Esophagus muscularis mucosa (tissue), 4 donors: ENCODE measurements around the gene ZNF10. TPM values are rescaled to one million over a fixed set of nuclear protein-coding genes. Genes with fewer than 3 reads are reported as not detected.
A peak's percentile ranks its signal among the peaks of the same experiment; 100 is the strongest.

ENCODE experiments used
- DNase-seq: peaks from one replicate; pipeline ENCODE4 v3.0.0-alpha.2; 2017; ENCODE audit errors: extremely low spot score
- H3K27ac ChIP-seq, 4 donors: fragments of 200-600 bp; sonication (generic); replicated peaks in 1 of 4; 1 replicate in 3 of 4; 2 replicates in 1 of 4; pipeline ENCODE4 v1.5.1; 2016 to 2019; ENCODE audit warnings: mild to moderate bottlenecking in 1 of 4
- H3K27me3 ChIP-seq, 4 donors: fragments of 200-600 bp; sonication (generic); one replicate each; pipeline versions ENCODE4 v1.5.1 to v1.6.0; 2016 to 2019
- H3K36me3 ChIP-seq, 4 donors: fragments of 200-600 bp; sonication (generic); one replicate each; pipeline ENCODE4 v1.5.1; 2016 to 2019
- H3K4me1 ChIP-seq, 4 donors: fragments of 200-600 bp; sonication (generic); one replicate each; pipeline ENCODE4 v1.5.1; 2016 to 2019
- H3K4me3 ChIP-seq, 4 donors: fragments of 200-600 bp; sonication (generic); 1 replicate in 2 of 4; 2 replicates in 2 of 4; pipeline ENCODE4 v1.5.1; 2016 to 2019; ENCODE audit warnings: mild to moderate bottlenecking in 4 of 4, moderate library complexity in 1 of 4
- H3K9me3 ChIP-seq, 4 donors: fragments of 200-600 bp; sonication (generic); 1 replicate in 3 of 4; 2 replicates in 1 of 4; pipeline ENCODE4 v1.5.1; 2016 to 2019
- EP300 ChIP-seq: sonication (generic); formaldehyde crosslinking; IDR thresholded peaks from one replicate; pipeline ENCODE4 v1.6.1; 2017; ENCODE audit warnings: antibody characterized with exemption
- POLR2A ChIP-seq: fragments of 450-650 bp; IDR thresholded peaks from one replicate; pipeline ENCODE4 v1.6.1; 2017; ENCODE audit warnings: antibody characterized with exemption, moderate library complexity, mild to moderate bottlenecking, low read depth
- POLR2AphosphoS5 ChIP-seq, 2 donors: sonication (generic); formaldehyde crosslinking; IDR thresholded peaks; one replicate each; pipeline ENCODE4 v1.6.1; 2017; ENCODE audit warnings: antibody characterized with exemption in 2 of 2
- WGBS: methylation state at CpG from one replicate; pipeline ENCODE4 v1.1.5; 2018; 5-methylcytosine and 5-hydroxymethylcytosine counted together
- intact Hi-C: fragments of 100-400 bp; cut with DNase I; formaldehyde crosslinking; loops from one replicate; pipeline ENCODE4 v1.15.1; 2023
- total RNA-seq, 4 donors: library from RNA; depleted of rRNA; stranded (reverse); fragments of >200 nt; gene quantifications; one replicate each; pipeline versions ENCODE4 v1.1.0 to v1.2.1, GENCODE V29; 2016
- TF ChIP-seq, protein P1 (sequence below), 3 experiments: fragments of 200-600 bp in 2 of 3; fragments of 450-650 bp in 1 of 3; sonication (generic) in 2 of 3; IDR thresholded peaks; one replicate each; pipeline ENCODE4 v1.5.1; 2017 to 2019; ENCODE audit warnings: antibody characterized with exemption in 3 of 3, mild to moderate bottlenecking in 2 of 3, moderate library complexity in 1 of 3

Gene ZNF10
- total RNA-seq, 4 donors from 2014 or later: 3.4 to 15.4 (median 9.7) TPM

DNA sequence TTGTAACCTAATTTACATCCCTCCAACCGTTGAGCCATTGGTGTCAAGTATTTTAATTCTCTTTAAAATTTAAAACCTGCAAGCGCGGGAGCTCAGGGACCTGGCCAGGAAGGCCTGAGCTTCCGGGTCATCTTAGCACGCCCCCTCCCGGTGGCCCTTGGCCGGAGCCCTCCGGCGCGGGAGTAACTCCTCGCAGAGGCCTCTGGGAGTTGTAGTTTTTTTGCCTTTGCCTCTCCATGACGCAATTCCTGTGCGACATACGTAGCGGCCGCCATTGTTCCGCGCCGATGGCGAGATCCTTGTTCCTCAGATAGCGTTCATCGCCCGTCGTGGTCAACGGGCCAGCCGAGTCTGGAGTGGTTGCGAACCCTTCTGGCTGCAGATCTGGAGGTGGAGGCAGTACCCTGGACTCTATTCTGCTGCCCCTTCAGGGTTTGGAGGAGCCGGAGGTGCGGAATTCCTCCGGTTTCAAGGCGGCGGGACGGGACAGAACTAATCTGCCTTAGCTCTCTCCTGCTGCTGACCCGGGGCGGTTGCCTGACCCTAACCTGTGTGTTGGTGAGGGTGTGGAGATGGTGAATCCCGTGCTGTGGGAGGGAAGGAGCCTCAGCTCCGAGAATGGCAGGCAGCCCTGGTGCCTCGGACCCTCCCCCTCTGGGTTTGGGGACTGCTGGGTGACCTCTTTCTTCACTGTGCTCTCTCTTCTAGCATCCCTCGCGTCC is 51.0 kb downstream of the ZNF10 start, which contains the start of gene ZNF268:
Gene ZNF268 (plus strand): TSS at position 258 of the 722 bp plus-strand sequence. CDS start 503 bp downstream, outside the sequence.
- Histone ChIP-seq H3K4me1 (peaks cover 11 to 14% (median 14%) of the 10 kb centered on the region in 4 donors), H3K9me3 (peaks cover 0 to 58% (median 23%) of the 10 kb centered on the region in 4 donors), H3K4me3 (peak within 1 kb of the TSS; percentile 87 to 96 (median 92)), H3K27ac (peak within 1 kb of the TSS; percentile 75 to 83 (median 81)), H3K36me3 (peaks cover 18 to 38% (median 35%) of the 10 kb centered on the region in 4 donors), H3K27me3 (no peaks in the 10 kb centered on the region)
- intact Hi-C loops: no loop called here
- peak; percentile 86 to 96 for TF ChIP-seq POLR2AphosphoS5 (IDR thresholded peaks at IDR 0.05)
- TF ChIP-seq, protein P1, sequence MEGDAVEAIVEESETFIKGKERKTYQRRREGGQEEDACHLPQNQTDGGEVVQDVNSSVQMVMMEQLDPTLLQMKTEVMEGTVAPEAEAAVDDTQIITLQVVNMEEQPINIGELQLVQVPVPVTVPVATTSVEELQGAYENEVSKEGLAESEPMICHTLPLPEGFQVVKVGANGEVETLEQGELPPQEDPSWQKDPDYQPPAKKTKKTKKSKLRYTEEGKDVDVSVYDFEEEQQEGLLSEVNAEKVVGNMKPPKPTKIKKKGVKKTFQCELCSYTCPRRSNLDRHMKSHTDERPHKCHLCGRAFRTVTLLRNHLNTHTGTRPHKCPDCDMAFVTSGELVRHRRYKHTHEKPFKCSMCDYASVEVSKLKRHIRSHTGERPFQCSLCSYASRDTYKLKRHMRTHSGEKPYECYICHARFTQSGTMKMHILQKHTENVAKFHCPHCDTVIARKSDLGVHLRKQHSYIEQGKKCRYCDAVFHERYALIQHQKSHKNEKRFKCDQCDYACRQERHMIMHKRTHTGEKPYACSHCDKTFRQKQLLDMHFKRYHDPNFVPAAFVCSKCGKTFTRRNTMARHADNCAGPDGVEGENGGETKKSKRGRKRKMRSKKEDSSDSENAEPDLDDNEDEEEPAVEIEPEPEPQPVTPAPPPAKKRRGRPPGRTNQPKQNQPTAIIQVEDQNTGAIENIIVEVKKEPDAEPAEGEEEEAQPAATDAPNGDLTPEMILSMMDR (IDR thresholded peaks at IDR 0.05): peak; percentile 81 to 88 (median 87)
- TF ChIP-seq EP300: no peak
- peak; percentile 97 for DNase-seq
- 4% methylated on average over 39 of the region's 40 CpGs for WGBS

DNA sequence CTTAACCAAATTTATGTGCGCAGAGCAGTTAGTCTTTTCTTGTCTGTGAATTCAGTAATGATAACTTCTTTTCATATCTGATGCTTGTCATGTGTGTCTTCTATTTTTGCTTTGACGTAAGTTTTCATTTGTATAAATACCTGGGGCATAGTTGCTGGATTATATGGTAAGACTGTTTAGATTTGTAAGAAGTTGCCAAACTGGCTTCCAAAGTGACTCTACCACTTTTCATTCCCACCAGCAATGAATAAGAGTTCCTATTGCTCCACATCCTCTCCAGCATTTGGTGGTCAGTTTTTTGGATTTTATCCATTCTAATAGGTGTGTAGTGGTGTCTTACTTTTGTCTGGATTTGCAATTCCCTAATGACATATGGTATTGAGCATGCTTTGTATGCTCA is 59.7 kb downstream of the ZNF10 start:
- peaks cover 94 to 100% (median 99%) of the 10 kb centered on the region in 4 donors for H3K36me3 ChIP-seq
- H3K4me1 ChIP-seq: no peaks in the 10 kb centered on the region
- no peak overlapping the region for H3K27ac ChIP-seq
- H3K9me3 ChIP-seq: peaks cover 12 to 100% (median 95%) of the 10 kb centered on the region in 4 donors
- TF ChIP-seq, protein P1 (IDR thresholded peaks at IDR 0.05): no peak
- TF ChIP-seq POLR2AphosphoS5 (IDR thresholded peaks at IDR 0.05): no peak
- TF ChIP-seq POLR2A: no peak
- no peak for TF ChIP-seq EP300
- no peaks in the 10 kb centered on the region for H3K27me3 ChIP-seq
- intact Hi-C loops: no loop called here
- H3K4me3 ChIP-seq: no peak overlapping the region
- DNase-seq: no peak
- 100% methylated on average over 2 of the region's 2 CpGs for WGBS

DNA sequence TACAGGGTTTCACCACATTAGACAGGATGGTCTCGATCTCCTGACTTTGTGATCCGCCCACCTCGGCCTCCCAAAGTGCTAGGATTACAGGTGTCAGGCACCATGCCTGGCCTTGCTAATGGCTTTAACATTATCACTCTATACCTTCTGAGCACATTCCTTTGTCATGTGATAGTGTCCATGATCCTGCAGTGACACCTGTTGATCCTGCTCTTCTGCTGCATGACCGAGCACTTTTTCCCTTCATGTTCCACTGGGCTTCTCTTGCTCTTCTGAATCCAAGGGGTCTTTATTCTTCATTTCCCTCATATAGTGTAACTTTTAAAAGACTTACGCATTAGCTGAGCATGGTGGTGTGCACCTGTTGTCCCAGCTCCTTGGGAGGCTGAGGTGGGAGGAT is 62.4 kb downstream of the ZNF10 start:
- H3K4me3 ChIP-seq: peak overlapping the region in 1 of 4 donors; percentile 1
- peaks cover 90 to 92% (median 92%) of the 10 kb centered on the region in 4 donors for H3K36me3 ChIP-seq
- 97% methylated on average over 5 of the region's 5 CpGs for WGBS
- H3K27me3 ChIP-seq: no peaks in the 10 kb centered on the region
- TF ChIP-seq POLR2AphosphoS5 (IDR thresholded peaks at IDR 0.05) (no peak), EP300 (no peak), POLR2A (no peak)
- TF ChIP-seq, protein P1 (IDR thresholded peaks at IDR 0.05): no peak
- no peaks in the 10 kb centered on the region for H3K4me1 ChIP-seq
- no peak overlapping the region for H3K27ac ChIP-seq
- DNase-seq: no peak
- intact Hi-C loops: no loop called here
- peaks cover 12 to 92% (median 89%) of the 10 kb centered on the region in 4 donors for H3K9me3 ChIP-seq

DNA sequence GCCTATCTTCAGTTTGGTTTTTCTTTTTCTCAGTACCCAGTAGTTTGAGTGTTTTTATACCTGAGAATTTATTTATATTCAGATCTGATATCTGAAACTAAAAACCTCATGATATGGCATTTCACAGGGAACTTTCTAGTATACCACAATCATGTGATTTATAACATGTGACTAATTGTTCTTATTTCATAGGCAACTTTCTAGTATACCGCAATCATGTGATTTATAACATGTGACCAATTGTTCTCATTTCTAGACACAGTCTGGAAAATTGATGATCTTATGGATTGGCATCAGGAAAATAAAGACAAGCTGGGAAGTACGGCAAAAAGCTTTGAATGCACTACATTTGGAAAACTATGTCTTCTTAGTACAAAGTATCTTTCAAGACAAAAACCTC is 71.5 kb downstream of the ZNF10 start:
- intact Hi-C loops: no loop called here
- Histone ChIP-seq H3K27ac (no peak overlapping the region), H3K4me1 (no peaks in the 10 kb centered on the region), H3K9me3 (peaks cover 56 to 84% (median 79%) of the 10 kb centered on the region in 4 donors), H3K4me3 (peak overlapping the region in 1 of 4 donors; percentile 1), H3K36me3 (peaks cover 33 to 54% (median 43%) of the 10 kb centered on the region in 4 donors), H3K27me3 (no peaks in the 10 kb centered on the region)
- WGBS: 92% methylated on average over 2 of the region's 2 CpGs
- DNase-seq: no peak
- TF ChIP-seq POLR2AphosphoS5 (IDR thresholded peaks at IDR 0.05) (no peak), POLR2A (no peak), EP300 (no peak)
- TF ChIP-seq, protein P1 (IDR thresholded peaks at IDR 0.05): no peak
